HG03025 (cell line): ENCODE measurements around the gene RNASE11.

Source experiments
- ATAC-seq: cut with Tn5 transposase; IDR thresholded peaks from one replicate; pipeline ENCODE4 v1.9.1; 2021; ENCODE audit warnings: mild to moderate bottlenecking, moderate library complexity; ENCODE audit not compliant: unreplicated experiment, low FRiP score

The RNASE11 gene

GRCh38 chr14:20546877-20547276 is 40.9 kb downstream of the RNASE11 start:
- ATAC-seq: no peak

- ATAC-seq: no peak
Observed at GRCh38 chr14:20539906-20540305, 47.9 kb downstream of the RNASE11 start.
